GM12878 (cell line): Measurements from ENCODE around the gene RTN4RL1.
A peak's percentile ranks its signal among the peaks of the same experiment; 100 is the strongest.

Experiments
- CHD2 ChIP-seq: IDR thresholded peaks from 2 replicates; pipeline ENCODE4 v1.6.1; 2011; ENCODE audit warnings: low read depth, low read length, improper control_type of control experiment, borderline replicate concordance
- EGR1 ChIP-seq, 2 experiments: IDR thresholded peaks; 1 replicate in 1 of 2; 2 replicates in 1 of 2; pipeline ENCODE4 v1.6.1; 2011 to 2012; ENCODE audit warnings: low read depth in 2 of 2, low read length in 2 of 2, borderline replicate concordance in 1 of 2, mild to moderate bottlenecking in 1 of 2, moderate library complexity in 1 of 2
- HCFC1 ChIP-seq: fragments of 150-350 bp; IDR thresholded peaks from 2 replicates; pipeline ENCODE4 v1.6.1; 2014; ENCODE audit warnings: low read length
- POLR2A ChIP-seq: IDR thresholded peaks from 2 replicates; pipeline ENCODE4 v1.6.1; 2011; ENCODE audit warnings: low read depth, mild to moderate bottlenecking, low read length
- POLR2AphosphoS5 ChIP-seq: IDR thresholded peaks from 2 replicates; pipeline ENCODE4 v1.6.1; 2011; ENCODE audit warnings: mild to moderate bottlenecking, low read length, inconsistent platforms
- SREBF2 ChIP-seq: IDR thresholded peaks from 2 replicates; pipeline ENCODE4 v1.6.1; 2012; ENCODE audit warnings: mild to moderate bottlenecking, low read length
- TF ChIP-seq, protein P1 (sequence below): IDR thresholded peaks from 2 replicates; pipeline ENCODE4 v1.6.1; 2012; ENCODE audit warnings: low read depth, low read length, improper control_type of control experiment
- TF ChIP-seq, protein P2 (sequence below), 3 experiments: IDR thresholded peaks in 2 of 3; conservative IDR thresholded peaks in 1 of 3; 2 replicates each; pipeline ENCODE4 v1.5.1; 2011; ENCODE audit warnings: low read depth in 3 of 3, low read length in 3 of 3, mild to moderate bottlenecking in 3 of 3, control low read depth in 2 of 3, moderate library complexity in 2 of 3, inconsistent platforms in 1 of 3, mixed read lengths in 1 of 3; ENCODE audit not compliant: control insufficient read depth in 2 of 3, insufficient read depth in 1 of 3; ENCODE audit errors: extremely low read depth in 1 of 3

DNA sequence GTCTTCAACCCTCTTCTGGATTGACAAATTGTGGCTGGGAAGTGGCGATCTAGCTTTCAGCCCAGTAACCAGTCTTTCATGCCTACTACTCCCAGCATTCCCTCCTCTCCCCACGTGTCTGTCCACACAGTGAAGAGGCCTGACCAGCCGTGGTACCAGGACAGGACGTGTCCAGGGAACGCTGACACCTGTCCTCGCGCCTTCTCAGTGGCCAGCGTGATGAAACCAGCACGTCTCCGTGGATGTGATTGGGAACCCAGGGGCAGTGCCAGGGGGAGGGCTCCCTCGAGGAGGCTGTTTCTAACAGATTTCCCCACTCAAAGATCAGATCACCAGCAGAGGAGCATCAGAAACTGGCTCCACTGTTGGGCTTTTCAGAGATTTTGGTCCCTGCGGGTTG lies 126.3 kb downstream of the RTN4RL1 start:
- TF ChIP-seq POLR2AphosphoS5 = no peak
- TF ChIP-seq EGR1 (IDR thresholded peaks at IDR 0.05; ENCODE audit: borderline replicate concordance in 1 of 2, low read depth in 2 of 2, low read length in 2 of 2) = no peak
- TF ChIP-seq, protein P1, sequence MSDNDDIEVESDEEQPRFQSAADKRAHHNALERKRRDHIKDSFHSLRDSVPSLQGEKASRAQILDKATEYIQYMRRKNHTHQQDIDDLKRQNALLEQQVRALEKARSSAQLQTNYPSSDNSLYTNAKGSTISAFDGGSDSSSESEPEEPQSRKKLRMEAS = no peak
- TF ChIP-seq CHD2 = no peak
- TF ChIP-seq HCFC1 = no peak
- peak; percentile 46 for TF ChIP-seq POLR2A
- TF ChIP-seq, protein P2, sequence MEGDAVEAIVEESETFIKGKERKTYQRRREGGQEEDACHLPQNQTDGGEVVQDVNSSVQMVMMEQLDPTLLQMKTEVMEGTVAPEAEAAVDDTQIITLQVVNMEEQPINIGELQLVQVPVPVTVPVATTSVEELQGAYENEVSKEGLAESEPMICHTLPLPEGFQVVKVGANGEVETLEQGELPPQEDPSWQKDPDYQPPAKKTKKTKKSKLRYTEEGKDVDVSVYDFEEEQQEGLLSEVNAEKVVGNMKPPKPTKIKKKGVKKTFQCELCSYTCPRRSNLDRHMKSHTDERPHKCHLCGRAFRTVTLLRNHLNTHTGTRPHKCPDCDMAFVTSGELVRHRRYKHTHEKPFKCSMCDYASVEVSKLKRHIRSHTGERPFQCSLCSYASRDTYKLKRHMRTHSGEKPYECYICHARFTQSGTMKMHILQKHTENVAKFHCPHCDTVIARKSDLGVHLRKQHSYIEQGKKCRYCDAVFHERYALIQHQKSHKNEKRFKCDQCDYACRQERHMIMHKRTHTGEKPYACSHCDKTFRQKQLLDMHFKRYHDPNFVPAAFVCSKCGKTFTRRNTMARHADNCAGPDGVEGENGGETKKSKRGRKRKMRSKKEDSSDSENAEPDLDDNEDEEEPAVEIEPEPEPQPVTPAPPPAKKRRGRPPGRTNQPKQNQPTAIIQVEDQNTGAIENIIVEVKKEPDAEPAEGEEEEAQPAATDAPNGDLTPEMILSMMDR (IDR thresholded peaks at IDR 0.05 in 2 of 3, conservative IDR thresholded peaks at IDR 0.05 in 1 of 3; ENCODE audit: control insufficient read depth in 2 of 3, extremely low read depth in 1 of 3, insufficient read depth in 1 of 3, low read depth in 3 of 3, low read length in 3 of 3) = no peak
- no peak for TF ChIP-seq SREBF2
